H1 (cell line): ENCODE results near the gene LPP.

Experiments
- CBX8 ChIP-seq: fragments of 300-800, 300-1000 bp; sonication (generic); IDR thresholded peaks from 2 replicates; pipeline ENCODE4 v1.7.1; 2016; ENCODE audit warnings: low read depth, low read length, borderline replicate concordance
- CEBPB ChIP-seq: IDR thresholded peaks from 2 replicates; pipeline ENCODE4 v1.6.1; 2012; ENCODE audit warnings: low read depth, low read length
- EZH2 ChIP-seq: fragments of 200-600 bp; sonication (generic); IDR thresholded peaks from 2 replicates; pipeline ENCODE4 v1.7.1; 2012; ENCODE audit warnings: low read depth, mild to moderate bottlenecking, moderate library complexity, low read length, inconsistent platforms; ENCODE audit not compliant: severe bottlenecking
- FOSL1 ChIP-seq: IDR thresholded peaks from 2 replicates; pipeline ENCODE4 v1.6.1; 2011; ENCODE audit warnings: mild to moderate bottlenecking, low read depth, low read length, moderate library complexity; ENCODE audit not compliant: insufficient read depth
- HDAC2 ChIP-seq, 2 experiments: fragments of 300-600 bp in 1 of 2; sonication (generic) in 1 of 2; IDR thresholded peaks; 2 replicates each; pipeline ENCODE4 v1.6.1; 2011 to 2012; ENCODE audit warnings: low read depth in 2 of 2, low read length in 2 of 2, mild to moderate bottlenecking in 2 of 2, moderate library complexity in 2 of 2, borderline replicate concordance in 1 of 2, inconsistent platforms in 1 of 2
- NANOG ChIP-seq: IDR thresholded peaks from 2 replicates; pipeline ENCODE4 v1.6.1; 2011; ENCODE audit warnings: low read length, low read depth, mild to moderate bottlenecking, inconsistent platforms; ENCODE audit not compliant: insufficient read depth, poor library complexity, severe bottlenecking
- POLR2A ChIP-seq, 2 experiments: IDR thresholded peaks; 1 replicate in 1 of 2; 2 replicates in 1 of 2; pipeline ENCODE4 v1.6.1; 2011; ENCODE audit warnings: low read depth in 2 of 2, low read length in 2 of 2, mild to moderate bottlenecking in 2 of 2; ENCODE audit errors: control extremely low read depth in 1 of 2
- POLR2AphosphoS5 ChIP-seq: IDR thresholded peaks from 2 replicates; pipeline ENCODE4 v1.6.1; 2011; ENCODE audit warnings: low read depth, low read length
- SP1 ChIP-seq: IDR thresholded peaks from 2 replicates; pipeline ENCODE4 v1.6.1; 2011; ENCODE audit warnings: low read depth, low read length
- SRF ChIP-seq: IDR thresholded peaks from 2 replicates; pipeline ENCODE4 v1.6.1; 2011; ENCODE audit warnings: mild to moderate bottlenecking, low read depth, low read length, moderate library complexity
- SUZ12 ChIP-seq: fragments of 200-600 bp; sonication (generic); IDR thresholded peaks from 2 replicates; pipeline ENCODE4 v1.6.1; 2012; ENCODE audit warnings: mild to moderate bottlenecking, inconsistent platforms, low read length, moderate library complexity, mixed read lengths
- TBP ChIP-seq: IDR thresholded peaks from 2 replicates; pipeline ENCODE4 v1.6.1; 2011; ENCODE audit warnings: low read depth, low read length, improper control_type of control experiment
- YY1 ChIP-seq: IDR thresholded peaks from 2 replicates; pipeline ENCODE4 v1.6.1; 2011; ENCODE audit warnings: low read depth, mild to moderate bottlenecking, low read length
- TF ChIP-seq, protein P1 (sequence below), 3 experiments: IDR thresholded peaks; 1 replicate in 2 of 3; 2 replicates in 1 of 3; pipeline versions ENCODE4 v1.5.1 to v1.6.1; 2011; ENCODE audit warnings: low read length in 3 of 3, mild to moderate bottlenecking in 3 of 3, inconsistent platforms in 2 of 3, low read depth in 1 of 3, moderate library complexity in 1 of 3; ENCODE audit not compliant: insufficient read depth in 1 of 3; ENCODE audit errors: control extremely low read depth in 1 of 3

DNA sequence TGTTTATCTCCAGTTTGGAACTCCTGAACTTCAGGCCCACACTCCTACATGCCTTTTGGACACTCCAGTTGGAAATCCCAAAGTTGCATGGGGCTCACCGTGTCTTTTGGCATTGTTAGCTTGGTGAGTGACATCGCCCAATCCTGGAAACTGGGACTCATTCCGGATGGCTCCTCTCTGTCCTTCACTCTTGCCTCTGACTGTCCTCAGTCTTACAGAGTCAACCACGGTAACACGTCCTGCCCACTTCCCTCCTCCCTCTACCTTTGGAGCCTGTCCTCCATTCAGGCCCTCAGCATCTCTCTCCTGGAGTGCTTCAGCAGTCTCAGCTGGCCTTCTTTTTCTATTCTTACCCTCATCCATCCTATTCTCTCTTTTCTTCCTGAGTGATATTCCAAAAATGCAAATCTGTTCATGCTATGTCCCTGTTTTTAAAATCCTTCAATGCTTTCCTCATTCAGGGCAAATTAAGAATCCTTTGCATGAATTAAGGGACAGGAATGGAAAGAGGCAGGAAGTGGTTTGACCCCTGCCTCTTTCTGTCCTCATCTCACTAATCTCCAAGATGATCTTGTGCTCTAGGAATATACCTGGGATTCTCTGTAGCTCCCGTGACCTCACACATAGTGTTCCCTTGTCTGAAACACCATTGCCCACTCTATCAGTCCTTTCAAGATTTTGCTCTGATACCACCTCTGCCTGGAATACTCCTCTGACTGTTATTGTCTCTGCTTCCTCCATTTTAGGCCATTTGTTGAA, 42.5 kb downstream of the LPP start:
- TF ChIP-seq CEBPB: no peak
- TF ChIP-seq, protein P1, sequence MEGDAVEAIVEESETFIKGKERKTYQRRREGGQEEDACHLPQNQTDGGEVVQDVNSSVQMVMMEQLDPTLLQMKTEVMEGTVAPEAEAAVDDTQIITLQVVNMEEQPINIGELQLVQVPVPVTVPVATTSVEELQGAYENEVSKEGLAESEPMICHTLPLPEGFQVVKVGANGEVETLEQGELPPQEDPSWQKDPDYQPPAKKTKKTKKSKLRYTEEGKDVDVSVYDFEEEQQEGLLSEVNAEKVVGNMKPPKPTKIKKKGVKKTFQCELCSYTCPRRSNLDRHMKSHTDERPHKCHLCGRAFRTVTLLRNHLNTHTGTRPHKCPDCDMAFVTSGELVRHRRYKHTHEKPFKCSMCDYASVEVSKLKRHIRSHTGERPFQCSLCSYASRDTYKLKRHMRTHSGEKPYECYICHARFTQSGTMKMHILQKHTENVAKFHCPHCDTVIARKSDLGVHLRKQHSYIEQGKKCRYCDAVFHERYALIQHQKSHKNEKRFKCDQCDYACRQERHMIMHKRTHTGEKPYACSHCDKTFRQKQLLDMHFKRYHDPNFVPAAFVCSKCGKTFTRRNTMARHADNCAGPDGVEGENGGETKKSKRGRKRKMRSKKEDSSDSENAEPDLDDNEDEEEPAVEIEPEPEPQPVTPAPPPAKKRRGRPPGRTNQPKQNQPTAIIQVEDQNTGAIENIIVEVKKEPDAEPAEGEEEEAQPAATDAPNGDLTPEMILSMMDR (IDR thresholded peaks at IDR 0.05; ENCODE audit: control extremely low read depth in 1 of 3, insufficient read depth in 1 of 3, low read depth in 1 of 3, low read length in 3 of 3): no peak
- no peak for TF ChIP-seq POLR2A (IDR thresholded peaks at IDR 0.05; ENCODE audit: control extremely low read depth in 1 of 2, low read depth in 2 of 2, low read length in 2 of 2)
- TF ChIP-seq SP1: no peak
- no peak for TF ChIP-seq SUZ12
- TF ChIP-seq EZH2: no peak
- TF ChIP-seq YY1: no peak
- no peak for TF ChIP-seq SRF
- no peak for TF ChIP-seq HDAC2 (IDR thresholded peaks at IDR 0.05; ENCODE audit: borderline replicate concordance in 1 of 2, low read depth in 2 of 2, low read length in 2 of 2)
- no peak for TF ChIP-seq TBP
- TF ChIP-seq FOSL1: no peak
- no peak for TF ChIP-seq POLR2AphosphoS5
- TF ChIP-seq NANOG: no peak
- no peak for TF ChIP-seq CBX8
